Right lobe of liver (tissue), 4 donors: ENCODE measurements around the gene TLCD3A.

Experiments
- CTCF ChIP-seq, 4 donors: fragments of 200-600 bp in 3 of 4; fragments of 450-650 bp in 1 of 4; IDR thresholded peaks; one replicate each; pipeline versions ENCODE4 v1.5.1 to v1.8.0; 2016 to 2022; ENCODE audit warnings: antibody characterized with exemption in 4 of 4, mild to moderate bottlenecking in 2 of 4
- POLR2A ChIP-seq: fragments of 450-650 bp; IDR thresholded peaks from one replicate; pipeline ENCODE4 v1.6.1; 2017; ENCODE audit warnings: antibody characterized with exemption, mild to moderate bottlenecking
- donor health status: DM: no; HTN: no; CAD: no.
- donor health status: DM: no; HTN: no; CAD: no.
- donor health status: DM: no; HTN: yes; CAD: no.

DNA sequence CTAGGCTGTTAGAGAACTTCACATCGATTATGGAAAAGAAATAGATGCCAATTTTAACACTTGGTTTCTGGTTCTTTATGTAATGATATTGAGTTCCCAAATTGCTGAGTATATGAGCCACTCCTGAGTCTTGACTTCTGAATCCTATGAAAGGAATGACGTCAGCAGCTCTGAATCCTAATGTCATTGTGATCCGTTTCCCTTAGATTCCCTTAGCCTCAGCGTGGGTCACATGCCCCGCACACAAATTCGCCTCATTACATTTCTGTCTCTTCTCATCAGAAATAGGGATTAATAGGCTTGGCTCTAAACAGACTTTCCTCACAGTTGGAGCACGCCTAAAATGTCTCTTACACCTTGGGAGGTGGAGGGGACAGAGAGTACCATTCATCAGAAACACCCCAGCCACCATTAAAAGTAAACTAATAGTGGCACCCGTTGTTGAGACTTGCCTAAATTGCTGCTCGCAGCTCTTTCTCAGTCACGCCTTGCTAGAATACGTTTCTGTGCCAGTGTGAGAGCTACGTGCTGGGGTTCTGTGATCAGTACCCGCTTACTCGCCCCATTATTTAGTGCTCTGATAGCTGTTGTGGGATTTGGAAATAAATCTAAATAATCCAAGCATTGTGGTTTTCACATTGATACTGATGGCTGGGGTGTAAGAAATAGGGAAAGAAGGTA is 56.9 kb downstream of the TLCD3A start:
- TF ChIP-seq POLR2A (no peak), CTCF (IDR thresholded peaks at IDR 0.05) (no peak)
